ENCODE data around the gene CFAP251.

CFAP251 gene

DNA sequence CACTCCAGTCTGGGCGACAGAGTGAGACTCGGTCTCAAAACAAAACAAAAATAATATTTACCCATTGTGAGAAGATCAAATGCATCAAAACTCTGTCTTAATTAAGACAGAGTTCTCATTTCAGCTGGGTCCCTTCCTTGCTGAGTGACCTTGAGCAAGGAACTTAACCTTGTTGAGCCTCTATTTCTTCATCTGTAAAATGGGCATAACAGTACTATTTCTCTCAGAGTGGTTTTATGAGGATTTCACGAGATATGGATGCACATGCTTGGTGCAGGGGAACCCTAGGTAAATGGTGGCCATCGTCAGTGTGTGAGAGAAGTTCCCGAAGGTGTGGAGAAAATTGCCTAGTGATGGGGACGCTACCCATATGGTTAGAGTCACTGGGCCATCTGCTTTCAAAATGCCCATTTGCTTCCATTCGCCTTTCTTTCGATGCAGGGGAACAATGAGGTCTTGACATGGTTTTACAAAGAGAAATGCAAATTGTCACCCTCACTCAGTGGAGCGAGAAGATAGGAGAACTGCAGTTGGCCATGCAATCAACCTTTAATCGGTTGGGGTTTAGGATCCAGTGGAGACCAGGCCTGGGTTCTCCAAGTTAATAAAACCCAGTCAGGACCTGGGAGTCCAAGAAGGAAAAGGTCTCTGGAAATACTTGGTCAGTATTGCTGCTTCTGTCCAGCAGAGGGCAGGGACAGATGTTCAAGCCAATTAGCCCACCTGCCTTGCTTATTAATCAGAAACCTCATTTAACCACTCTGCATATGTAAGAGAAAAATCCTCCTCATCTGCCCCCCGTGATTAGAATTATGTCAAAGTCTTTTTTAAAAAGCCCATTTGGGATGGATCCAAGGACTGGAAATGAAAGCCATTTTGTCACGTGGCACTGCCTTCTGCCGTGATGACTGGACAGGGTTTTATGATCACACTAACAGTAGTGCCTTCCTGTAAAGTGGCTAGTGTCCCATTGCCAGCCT, 37.2 kb downstream of the CFAP251 start:
- POLR2A ChIA-PET (ENCODE audit: low non-redundant PET): no interaction called here

DNA sequence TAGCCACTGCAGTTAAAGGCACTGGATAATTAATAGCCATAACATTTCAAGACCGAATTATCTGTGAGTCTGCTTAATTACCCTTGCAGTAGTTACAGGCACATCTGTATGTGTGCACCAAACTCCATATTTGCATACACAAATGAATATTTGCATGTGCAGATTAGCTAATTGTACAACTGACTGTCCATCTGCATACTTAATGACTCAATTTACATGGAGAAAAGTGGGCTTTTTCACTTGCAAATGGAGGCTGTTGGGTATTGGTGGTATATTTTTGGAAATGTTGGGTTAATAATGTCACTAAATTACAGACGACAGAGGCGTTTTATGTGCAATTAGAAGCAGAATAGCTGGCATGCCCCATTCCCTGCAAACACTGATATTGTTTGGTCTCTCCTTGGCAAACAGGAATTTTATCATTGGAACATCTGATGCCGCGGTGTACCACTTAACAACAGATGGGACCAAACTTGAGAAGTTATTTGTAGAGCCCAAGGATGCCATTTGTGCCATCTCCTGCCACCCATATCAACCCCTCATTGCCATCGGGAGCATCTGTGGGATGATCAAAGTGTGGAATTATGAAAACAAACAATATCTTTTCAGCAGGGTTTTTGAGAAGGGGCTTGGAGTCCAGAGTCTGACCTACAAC, 39.6 kb downstream of the CFAP251 start:
- no peak overlapping the region for H3K27ac ChIP-seq
- ChIA-PET POLR2A (ENCODE audit: low non-redundant PET) (interaction anchor here (0.5 kb wide), 1 partner anchor 48 kb away, joined by 3 read pairs; no protein-coding TSS in a partner anchor), CTCF (interaction anchor here (0.6 kb wide), 1 partner anchor 222 kb away, joined by 3 read pairs; no protein-coding TSS in a partner anchor)
- DNase-seq (ENCODE audit: low spot score): no peak
- TF ChIP-seq, protein P1, sequence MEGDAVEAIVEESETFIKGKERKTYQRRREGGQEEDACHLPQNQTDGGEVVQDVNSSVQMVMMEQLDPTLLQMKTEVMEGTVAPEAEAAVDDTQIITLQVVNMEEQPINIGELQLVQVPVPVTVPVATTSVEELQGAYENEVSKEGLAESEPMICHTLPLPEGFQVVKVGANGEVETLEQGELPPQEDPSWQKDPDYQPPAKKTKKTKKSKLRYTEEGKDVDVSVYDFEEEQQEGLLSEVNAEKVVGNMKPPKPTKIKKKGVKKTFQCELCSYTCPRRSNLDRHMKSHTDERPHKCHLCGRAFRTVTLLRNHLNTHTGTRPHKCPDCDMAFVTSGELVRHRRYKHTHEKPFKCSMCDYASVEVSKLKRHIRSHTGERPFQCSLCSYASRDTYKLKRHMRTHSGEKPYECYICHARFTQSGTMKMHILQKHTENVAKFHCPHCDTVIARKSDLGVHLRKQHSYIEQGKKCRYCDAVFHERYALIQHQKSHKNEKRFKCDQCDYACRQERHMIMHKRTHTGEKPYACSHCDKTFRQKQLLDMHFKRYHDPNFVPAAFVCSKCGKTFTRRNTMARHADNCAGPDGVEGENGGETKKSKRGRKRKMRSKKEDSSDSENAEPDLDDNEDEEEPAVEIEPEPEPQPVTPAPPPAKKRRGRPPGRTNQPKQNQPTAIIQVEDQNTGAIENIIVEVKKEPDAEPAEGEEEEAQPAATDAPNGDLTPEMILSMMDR (conservative IDR thresholded peaks at IDR 0.05; ENCODE audit: low read depth): no peak

More for the DNA sequence above, 37.2 kb downstream of the CFAP251 start:
- no peak overlapping the region for H3K27ac ChIP-seq
- CTCF ChIA-PET: interaction anchor here (0.6 kb wide), 1 partner anchor 580 kb away, joined by 3 read pairs; no protein-coding TSS in a partner anchor
- no peak for DNase-seq (ENCODE audit: low spot score)
- TF ChIP-seq, protein P1 (conservative IDR thresholded peaks at IDR 0.05; ENCODE audit: low read depth): peak; percentile 49

DNA sequence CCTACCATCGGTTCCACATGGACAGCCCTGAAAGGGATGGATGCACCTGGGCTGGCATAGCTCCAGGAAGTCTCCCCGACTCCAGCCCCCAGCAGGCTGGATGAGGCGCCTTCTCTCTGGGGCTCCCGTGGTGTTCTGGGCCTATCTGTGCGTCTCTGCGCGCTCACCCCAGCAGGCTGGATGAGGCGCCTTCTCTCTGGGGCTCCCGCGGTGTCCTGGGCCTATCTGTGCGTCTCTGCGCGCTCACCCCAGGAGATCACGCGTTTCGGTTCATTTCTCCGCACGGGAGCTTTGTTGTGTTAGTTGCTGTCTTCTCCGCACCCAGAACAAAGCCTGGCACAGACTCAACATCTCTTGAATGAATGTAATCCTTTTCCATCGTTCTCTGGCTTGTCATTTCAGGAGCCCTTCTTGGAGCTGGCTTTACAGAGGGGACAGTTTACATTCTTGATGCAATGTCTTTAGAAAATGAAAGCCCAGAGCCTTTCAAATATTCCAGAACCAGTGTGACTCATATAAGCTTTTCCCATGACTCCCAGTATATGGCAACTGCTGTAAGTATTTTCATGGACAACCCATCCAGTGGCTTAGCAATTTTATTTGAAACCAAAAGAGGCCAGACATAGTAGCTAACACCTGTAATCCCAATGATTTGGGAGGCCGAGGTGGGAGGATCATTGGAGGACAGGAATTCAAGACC, 40.3 kb downstream of the CFAP251 start:
- ChIA-PET POLR2A (ENCODE audit: low non-redundant PET) (interaction anchor here (0.5 kb wide), 1 partner anchor 49 kb away, joined by 3 read pairs; no protein-coding TSS in a partner anchor), CTCF (no interaction called here)
- TF ChIP-seq, protein P1 (conservative IDR thresholded peaks at IDR 0.05; ENCODE audit: low read depth): no peak
- no peak for DNase-seq (ENCODE audit: low spot score)
- H3K27ac ChIP-seq: no peak overlapping the region

DNA sequence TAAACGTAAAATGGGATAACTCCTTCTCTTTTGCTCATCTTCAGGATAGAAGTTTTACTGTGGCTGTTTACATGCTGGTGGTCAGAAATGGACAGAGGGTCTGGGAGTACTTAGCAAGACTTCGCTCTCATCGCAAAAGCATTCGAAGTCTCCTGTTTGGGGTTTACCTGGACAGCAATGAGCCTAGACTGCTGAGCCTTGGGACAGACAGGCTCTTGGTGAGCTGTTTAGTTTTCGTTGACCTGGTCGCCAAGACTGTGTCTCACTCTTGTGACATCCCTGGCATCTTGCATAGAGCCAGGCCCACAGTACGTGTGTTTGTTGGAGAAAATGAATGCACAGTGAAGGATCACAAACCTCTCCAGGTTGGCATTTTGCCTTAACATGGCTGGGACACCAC, 42.1 kb downstream of the CFAP251 start:
- POLR2A ChIA-PET (ENCODE audit: low non-redundant PET): no interaction called here
- TF ChIP-seq, protein P1 (conservative IDR thresholded peaks at IDR 0.05; ENCODE audit: low read depth): no peak
- CTCF ChIA-PET: interaction anchor here (0.6 kb wide), 1 partner anchor 802 kb away, joined by 5 read pairs; no protein-coding TSS in a partner anchor
- H3K27ac ChIP-seq: no peak overlapping the region
- DNase-seq (ENCODE audit: low spot score): no peak

DNA sequence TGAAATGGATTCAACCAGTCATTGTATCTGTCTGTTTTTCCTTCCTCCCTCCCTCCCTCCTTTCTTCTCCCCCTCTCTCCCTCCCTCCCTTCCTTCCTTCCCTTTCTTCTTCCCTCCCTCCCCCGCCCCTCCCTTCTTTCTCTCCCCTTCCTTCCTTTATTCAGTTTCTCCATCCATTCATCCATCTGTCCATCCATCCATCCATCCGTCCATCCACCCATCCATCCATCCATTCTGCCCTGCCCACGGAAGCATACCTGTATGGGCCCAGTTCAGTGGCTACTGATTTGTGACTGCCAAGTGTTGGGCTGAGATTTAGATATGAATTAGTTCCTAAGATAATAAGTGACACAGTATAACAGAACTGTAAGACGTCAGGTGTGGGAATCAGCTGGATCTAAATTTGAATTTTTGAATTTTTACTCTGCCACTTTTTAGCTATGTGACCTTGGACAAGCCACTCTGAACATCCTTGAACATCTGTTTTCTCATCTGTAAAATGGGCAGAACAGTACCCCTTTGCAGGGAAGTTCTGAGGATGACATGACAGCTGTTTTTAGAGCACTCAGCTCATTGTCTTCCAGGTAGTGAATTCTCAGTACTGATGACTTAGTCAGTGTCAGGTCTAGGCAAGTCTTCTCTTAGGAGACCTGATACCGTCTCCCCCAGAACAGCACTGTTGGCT, 42.9 kb downstream of the CFAP251 start:
- TF ChIP-seq, protein P1 (conservative IDR thresholded peaks at IDR 0.05; ENCODE audit: low read depth): no peak
- DNase-seq (ENCODE audit: low spot score): no peak
- H3K27ac ChIP-seq: no peak overlapping the region
- ChIA-PET CTCF (no interaction called here), POLR2A (ENCODE audit: low non-redundant PET) (no interaction called here)
